Stimulated activated CD8-positive, alpha-beta memory T cell treated with anti-CD3 and anti-CD28 coated beads, Interleukin-2, amount 100 ng/mL, for 48 hours (primary cell): ENCODE results near the gene STAT2.
"Not testable (repeated sequence)": the region's sequence is repeated elsewhere in the genome, so short reads cannot be mapped to it uniquely, and the experiment has no call there.

Experiments
- DNase-seq, 2 donors: peaks; one replicate each; pipeline ENCODE4 v3.0.0-alpha.2; 2020; ENCODE audit warnings: low read depth in 2 of 2

STAT2 gene

DNA sequence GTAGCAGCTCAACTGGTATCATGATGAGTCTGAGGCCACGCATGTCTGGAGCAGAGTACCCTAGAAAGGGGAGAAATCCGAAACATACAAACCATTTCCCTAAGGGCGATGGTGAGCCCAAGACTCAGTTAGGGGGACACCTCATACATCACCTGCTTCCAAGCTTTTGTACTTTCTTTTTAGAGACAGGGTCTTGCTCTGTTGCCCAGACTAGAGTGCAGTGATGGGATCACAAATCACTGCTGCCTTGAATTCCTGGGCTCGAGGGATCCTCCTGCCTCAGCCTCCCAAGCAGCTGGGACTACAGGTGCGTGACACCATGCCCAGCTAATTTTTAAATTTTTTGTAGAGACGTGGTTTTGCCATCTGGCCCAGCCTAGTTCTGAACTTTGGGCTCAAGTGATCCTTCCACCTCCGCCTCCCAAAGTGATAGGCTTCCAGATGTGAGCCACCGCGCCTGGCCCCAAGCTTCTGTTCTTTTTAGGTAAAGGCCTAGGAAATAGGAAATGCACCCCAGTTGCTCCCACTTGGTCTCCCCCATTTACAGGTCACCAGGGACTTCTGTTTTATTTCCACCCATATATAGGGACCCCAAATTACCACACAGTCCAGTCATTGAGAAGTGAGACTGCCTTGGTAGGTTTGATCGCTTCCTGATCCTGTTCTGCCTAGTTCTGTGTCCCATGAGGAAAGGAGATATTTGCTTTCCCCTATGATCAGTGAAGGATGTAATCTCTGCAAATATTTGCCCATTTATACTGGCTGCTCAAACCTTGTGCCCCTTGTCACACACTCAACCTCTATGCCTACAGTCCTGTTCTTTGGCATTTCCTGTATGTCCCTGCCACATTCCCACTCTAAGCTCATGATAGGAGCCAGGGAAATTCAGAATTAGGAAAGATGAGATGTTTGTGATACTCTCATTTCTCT, 2.5 kb upstream of the STAT2 start, which contains the start of gene APOF:
APOF (minus strand) TSS at position 728 of the 930 bp plus-strand sequence; CDS start at position 616, 112 bp downstream.
- DNase-seq: no peak

DNA sequence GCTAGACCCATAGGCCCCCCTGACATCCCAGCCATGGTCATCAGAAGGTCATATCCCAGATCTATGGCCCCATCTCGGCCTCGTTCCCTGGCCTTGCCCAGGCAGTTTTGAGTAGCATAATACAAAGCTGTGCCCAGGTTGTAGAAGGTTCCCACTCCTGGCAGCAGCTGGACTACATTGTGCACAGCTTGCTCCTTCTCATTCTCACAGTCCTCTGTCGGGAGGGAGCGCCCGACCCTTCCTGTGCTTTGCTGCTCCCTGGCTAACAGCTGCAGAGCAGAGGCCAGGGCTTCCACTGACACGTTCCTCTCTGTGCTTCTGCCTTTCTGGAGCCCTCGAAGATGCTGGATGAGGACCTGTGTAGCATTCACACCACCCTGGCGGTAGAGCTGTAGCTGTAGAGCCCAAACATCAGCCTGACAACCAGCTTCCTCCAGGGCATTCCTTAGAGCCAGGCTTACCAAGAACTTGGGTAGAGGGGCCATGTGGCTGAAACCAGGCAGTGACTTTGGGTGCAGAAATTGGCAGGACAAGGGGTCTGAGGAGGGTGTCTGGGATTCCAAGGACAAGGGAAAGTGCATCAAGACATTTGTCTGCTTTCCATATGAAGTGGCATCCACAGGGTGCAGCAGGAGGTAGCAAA, 1.7 kb upstream of the STAT2 start:
- no peak for DNase-seq

DNA sequence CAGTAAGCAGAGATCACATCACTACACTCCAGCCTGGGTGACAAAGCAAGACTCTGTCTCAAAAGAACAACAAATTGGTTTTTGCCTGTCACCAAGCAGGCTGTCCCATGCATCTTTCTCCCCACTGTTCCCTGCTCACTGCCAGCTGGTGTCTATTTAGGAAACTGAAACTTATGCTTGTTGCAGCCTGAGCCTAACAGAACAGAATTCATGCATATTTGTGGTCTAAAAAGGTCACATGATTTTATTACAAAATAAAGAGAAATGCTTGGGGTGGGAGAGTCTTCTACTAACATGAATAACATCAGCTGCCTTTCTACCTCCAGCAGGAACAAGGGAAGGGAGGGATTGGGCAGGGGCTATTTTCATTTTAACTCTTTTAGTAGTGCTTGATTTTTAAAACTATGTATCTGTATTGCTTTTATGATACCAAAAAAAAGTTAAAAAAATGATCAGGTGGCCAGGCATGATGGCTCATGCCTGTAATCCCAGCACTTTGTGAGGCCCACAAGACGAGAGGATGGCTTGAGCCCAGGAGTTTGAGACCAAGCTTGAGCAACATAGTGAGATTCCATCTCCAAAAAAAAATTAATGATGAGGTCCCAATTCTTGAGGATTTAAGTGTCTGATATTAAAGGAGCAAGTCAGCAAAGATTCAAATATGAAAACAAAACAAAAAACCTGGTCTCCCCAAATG, 923 bp downstream of the STAT2 start:
- DNase-seq: no peak

DNA sequence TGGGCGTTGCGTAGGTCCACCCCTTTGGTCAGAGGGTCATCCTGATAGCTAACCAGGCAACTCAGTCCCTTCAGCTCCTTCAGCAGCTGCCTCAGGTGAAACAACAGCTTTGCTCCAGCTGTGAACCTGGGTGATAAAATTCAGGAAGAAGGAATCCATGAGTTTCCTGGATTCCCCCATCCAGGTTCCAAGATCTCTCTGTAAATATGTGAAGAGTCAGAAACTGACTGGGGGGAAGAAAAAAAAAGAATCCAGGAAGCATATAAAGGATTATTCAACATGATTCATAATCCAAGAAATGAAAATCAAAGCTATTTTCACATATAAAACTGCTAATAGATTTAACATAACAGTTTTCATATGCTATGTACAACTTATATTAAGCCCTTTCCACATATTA, 8.6 kb downstream of the STAT2 start:
- no peak for DNase-seq

DNA sequence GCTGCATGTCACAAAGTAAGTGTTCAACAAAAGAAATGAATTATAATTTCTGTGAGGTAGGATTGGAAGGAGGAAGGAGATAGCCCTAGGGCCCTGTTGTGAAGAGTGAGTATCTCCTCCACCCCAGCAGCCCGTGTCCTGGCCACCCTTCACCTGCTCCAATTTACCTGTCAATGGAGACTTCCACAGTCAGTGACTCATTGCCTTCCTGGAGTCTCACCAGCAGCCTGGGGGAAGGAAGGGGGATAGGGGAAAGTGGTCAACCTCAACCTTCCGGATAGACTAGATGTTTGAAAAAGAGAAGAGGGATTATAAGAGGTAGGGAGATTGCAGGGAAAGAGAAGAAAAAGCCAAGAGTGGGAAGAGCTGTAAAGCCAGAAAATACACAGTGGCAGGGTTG, 9.2 kb downstream of the STAT2 start:
- no peak for DNase-seq

DNA sequence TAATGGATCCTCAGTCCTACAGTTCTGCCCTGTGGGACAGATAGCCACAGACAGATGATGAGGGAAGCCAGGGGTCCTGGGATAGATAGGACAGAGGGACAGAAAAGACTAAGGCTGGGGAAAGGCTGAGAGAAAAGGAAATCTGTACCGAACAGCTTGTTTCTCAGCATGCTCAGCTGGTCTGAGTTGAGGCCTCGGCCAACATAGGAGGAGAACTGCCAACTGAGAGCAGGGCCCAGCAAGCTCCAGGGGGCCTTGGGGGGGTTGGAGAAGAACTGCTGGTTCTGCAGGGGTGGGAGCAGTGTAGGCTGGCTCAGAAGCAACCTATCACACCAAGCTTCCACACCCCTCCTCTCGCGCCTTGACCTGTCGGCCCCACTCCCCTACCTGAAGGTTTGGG, 11.1 kb downstream of the STAT2 start:
- no peak for DNase-seq

DNA sequence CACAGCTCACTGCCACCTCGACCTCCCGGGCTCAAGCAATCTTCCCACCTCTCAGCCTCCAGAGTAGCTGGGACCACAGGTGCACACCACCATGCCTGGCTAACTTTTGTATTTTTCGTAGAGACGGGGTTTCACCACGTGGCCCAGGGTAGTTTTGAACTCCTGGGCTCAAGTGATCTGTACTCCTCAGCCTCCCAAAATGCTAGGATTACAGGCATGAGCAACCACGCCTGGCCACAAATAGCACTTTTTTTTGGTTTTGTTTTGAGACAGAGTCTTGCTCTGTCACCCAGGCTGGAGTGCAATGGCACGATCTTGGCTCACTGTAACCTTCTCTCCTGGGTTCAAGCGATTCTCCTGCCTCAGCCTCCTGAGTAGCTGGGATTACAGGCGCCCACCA, 12.7 kb downstream of the STAT2 start:
- not testable (repeated sequence) for DNase-seq

DNA sequence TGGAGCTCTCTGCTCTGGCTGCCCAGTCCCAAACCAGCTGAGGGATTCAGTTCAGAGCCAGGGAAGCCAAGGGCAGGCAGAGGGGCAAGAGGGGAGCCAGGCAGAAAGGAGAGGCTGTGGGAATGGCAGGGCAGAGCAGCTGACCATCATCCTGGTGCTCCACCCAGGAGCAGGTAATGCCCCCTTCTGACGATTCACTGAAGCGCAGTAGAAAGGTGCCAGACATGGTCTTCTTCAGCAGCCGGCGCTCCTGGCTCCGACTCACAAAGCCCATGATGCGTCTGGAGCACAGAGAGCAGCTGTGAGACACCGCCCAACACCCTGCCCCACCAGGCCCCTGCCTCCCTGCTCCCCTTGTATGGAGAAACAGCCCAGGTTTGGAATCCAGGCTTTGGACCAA, 13.2 kb downstream of the STAT2 start:
- DNase-seq: no peak

DNA sequence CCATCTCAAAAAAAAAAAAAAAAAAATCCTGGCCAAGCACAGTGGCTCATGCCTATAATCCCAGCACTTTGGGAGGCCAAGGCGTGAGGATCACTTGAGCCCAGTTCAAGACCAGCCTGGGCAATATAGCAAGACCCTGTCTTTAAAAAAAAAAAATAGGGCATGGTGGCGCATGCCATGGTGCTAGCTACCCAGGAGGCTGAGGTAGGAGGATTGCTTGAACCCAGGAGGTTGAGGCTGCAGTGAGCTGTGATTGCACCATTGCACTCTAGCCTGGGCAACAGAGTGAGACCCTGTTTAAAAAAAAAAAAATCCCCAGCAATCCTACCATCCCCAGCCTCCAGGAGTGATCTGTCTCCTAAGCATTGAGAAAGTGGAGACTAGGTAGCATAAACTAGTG, 17.6 kb downstream of the STAT2 start:
- not testable (repeated sequence) for DNase-seq

DNA sequence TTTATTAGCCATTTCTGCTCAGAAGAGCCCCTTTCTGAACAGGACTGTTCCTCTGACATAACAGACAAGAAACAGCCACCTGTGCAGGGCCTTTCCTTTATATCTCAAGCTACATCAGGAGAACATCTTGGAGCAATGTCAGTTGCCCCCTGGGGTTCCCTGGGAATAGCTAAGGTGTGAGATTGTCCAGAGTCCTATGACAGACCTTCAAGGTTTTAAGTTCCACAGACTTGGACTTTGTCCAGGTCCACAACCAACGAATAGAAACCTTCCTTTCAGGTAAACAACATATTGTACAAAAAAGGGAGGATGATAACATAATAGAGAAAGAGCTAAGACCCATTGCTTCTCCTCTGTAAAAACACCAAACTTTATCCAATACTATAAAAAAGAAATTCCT, 18.3 kb downstream of the STAT2 start:
- DNase-seq: no peak

DNA sequence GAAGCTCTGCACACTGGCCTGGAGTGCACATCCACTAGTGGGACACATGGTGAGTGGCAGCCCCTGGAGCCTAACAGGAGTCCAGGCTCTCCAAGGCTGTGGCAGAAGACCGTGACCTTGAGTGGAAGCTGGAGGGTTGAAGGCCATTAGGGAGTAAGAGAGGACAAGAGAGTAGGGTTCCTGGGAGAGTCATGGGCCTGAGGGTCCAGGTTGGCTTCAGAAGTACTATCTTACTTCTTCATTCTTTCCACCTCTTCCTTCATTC, 20.8 kb downstream of the STAT2 start:
- no peak for DNase-seq

DNA sequence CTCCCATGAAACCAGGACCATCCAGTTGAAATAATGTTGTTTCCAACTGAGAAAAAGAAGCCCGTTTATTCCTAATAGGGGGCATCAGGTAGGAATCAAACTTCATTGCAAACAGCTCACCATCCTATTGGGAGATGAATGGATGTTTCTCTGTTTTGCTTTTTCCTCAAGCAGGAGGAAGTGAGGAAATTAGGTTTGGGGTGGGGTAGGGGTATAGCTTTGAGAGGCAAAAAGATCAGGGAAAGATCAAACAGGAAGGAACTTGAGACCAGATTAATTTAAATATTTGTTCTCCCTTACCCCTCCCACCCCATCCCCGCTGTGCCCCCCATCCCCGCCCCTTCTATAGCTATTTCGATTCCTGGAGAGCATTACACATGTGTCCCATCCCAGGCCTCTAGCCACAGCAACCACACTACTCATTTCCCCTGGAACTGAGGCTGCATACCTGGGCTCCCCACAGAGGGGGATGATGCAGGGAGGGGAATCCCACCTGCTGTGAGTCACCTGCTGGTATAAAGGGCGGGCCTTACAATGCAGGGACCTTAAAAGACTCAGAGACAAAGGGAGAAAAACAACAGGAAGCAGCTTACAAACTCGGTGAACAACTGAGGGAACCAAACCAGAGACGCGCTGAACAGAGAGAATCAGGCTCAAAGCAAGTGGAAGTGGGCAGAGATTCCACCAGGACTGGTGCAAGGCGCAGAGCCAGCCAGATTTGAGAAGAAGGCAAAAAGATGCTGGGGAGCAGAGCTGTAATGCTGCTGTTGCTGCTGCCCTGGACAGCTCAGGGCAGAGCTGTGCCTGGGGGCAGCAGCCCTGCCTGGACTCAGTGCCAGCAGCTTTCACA, 21.4 kb downstream of the STAT2 start, which contains the start of gene IL23A:
IL23A (plus strand) TSS at position 577 of the 850 bp plus-strand sequence; CDS start at position 738, 161 bp downstream.
- peak; percentile 68 to 84 for DNase-seq

DNA sequence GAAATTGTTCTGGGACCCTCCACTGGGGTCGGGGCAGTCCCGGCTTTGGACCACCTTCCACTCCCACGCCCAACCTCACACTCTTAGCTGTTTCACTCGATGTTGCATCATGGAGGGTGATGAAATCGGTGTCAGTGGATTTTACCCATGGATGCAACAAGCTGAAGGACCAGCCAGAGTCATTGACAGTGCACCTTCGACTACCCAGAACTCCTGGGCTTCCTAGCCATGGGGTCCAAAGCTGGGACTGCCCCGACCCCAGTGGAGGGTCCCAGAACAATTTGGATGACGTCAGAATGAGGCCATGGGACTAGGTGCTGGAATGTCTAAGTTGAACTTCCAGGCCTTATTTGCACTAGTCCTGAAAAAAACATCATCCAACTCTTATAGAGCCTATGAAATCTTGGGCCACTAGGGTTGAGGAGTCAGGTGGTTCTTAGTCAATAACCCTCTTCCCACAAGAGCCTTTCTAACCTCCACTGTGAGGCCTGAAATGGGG, 22.1 kb downstream of the STAT2 start:
- no peak for DNase-seq

DNA sequence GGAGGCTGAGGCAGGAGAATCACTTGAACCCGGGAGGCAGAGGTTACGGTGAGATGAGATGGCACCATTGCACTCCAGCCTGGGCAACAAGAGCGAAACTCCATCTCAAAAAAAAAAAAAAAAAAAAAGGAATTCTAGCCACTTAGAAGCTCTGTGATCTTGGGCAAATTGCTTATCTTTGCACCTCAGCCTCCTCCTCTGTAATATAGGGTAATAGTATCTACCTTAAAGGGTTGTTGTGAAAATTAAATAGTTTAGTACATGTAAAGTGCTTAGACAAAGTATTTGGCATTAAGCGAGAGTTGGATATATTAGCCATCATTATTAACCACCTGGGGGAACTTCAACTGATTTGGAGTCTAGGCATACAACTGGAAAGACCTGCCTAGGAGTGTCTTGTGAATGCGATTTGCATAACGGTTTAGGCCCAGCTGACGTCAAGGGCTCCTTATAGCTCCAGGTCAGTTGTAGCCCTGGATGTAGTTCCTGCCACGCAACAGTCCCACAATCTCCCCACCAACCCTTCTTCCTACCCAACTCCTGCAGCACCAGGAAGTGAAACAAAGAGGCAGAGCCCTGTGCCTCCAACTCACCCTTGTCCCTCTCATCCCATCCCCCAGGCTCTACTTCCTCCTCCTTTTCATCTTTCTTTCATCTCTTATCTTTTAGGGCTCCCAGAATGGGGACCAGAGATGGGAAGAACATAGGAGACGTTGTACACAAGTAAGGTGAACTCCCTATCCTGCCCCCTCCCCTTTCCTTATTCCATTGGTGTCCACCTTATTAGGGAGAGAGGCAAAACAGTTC, 23.3 kb downstream of the STAT2 start:
- DNase-seq: no peak

DNA sequence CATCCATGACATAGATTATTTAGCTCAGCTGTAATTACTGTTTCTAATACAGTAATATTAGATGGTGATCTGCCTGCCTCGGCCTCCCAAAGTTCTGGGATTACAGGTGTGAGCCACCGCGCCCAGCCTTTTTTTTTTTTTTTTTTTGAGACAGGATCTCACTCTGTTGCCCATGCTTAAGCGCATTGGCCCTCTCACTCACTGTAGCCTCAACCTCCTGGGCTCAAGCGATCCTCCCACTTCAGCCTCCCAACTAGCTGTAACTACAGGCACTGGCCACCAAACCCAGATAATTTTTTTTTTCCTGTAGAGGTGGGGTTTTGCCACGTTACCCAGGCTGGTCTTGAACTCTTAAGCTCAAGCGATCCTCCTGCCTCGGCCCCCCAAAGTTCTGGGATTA, 24.4 kb downstream of the STAT2 start:
- not testable (repeated sequence) for DNase-seq

DNA sequence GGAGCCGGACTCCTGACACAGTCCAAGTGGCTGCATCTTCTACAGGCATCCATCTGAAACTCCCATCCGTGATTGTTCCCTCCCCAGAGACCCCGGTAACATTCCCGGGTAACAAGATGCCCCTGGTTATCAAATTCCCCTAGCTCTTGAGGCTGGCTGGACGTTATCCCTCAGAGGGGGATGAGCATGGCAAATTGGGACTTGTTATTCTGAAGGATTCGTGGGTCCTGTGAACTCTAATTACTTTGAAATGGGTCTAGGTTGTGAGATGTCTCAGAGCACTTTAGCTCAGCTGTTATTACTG, 25.5 kb downstream of the STAT2 start:
- DNase-seq: no peak

DNA sequence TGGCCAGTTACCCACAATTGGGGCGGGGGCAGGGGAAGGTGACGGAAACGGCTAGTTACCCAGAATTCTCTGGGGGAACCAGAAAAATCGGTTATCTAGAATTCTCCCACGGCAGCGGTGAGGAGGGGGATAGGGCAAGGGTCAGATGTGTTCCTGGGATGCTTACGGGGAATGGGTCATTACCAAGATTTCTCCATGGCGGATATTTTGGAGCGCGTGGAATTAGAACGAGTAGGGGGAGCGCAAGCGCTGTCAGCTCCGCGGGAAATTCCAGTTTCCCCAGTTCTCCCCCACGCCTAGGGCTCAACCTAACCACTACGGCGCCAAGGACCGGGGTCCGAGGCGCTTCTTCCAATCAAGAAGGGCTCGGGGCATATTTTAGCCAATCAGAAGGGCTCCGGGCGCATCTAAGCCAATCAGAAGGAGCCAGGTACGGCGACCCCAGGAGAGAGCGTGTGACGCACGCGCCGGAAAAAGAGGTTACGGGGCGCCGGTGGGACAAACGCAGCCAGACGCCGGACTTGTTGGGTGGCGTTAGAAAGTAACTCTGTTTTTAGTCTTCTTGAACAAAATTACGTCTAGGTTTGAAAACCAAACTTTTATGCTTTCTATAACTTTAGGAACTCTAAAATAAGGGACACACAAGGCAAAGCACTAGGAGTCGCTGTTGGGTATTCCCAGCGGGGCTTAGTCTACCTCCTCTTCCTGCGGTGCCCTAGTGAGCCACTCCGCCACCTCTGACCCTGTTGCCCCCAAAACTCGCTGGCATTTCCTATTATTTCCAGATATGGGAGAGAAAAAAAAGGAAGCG, 26.0 kb downstream of the STAT2 start, which contains the start of gene PAN2:
PAN2 (minus strand) TSS at position 322 of the 811 bp plus-strand sequence. CDS start 906 bp downstream, outside the sequence.
- peak; percentile 83 to 88 for DNase-seq

DNA sequence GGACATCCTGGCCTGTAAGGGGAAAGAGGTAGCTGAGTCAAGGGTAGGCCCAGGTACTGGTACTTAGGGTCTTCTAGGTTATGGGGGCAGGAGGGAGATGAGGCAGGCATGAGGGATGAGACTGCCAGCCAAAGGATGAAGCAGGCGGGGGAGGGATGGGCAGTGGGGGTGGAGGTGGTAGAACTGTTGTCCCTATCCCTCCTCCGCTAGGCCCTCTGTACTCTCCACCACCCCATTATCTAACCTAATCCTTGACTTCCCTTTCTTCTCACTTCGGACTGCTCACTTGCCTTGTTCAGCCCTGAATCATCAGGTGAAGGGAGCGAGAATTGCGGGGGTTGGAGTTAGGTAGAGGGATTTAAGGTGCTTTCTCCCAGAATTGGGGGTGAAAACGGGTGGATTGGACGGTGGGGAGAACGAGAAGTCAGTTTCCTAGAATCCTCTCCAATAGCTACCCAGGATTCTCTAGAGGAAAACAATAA, 26.7 kb downstream of the STAT2 start:
- no peak for DNase-seq

DNA sequence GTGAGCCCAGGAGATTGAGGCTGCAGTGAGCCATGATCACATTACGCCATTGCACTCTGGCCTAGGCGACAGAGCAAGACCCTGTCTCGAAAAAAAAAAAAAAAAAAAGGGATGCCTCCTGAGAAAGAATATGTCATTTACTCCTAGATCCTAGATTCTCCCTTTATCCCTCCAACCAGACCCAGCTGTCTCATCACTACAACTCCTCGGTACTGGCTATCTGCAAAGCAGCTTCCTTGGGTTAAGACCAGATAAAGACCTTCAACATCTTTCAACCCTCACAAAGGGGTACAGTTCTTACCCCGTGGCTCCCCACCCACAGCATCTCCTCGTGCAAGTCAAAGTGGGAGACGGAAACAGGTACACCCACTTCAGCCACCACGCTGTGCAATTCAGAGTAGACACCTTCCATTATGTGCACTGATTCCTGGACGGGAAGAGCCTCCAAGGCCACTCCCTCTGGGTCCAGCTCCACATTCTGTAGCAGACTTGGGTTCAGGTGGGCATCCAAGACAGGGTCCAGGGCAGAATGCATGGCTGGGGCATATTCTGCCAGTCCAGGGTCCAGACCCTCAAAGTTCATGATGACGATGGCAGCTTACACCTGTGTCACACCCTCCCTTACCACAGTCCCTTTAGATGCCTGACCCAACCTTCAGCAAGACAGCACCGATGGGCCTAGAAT, 27.3 kb downstream of the STAT2 start:
- no peak for DNase-seq
